ENCODE data around the gene NCAPD2. TPM values are rescaled to one million over a fixed set of nuclear protein-coding genes. Genes with fewer than 3 reads are reported as not detected.
"Not testable (repeated sequence)": the region's sequence is repeated elsewhere in the genome, so short reads cannot be mapped to it uniquely, and the experiment has no call there.

The NCAPD2 gene
- polyA plus RNA-seq, 1 donor (not counting 4 experiments of a cell fraction or from before 2014, with no cell fraction given): 33.7 TPM

- Histone ChIP-seq H3K27ac (ENCODE audit: control insufficient read depth, insufficient read depth, low read length) (no peak overlapping the region), H3K27me3 (ENCODE audit: control insufficient read depth, extremely low read depth, insufficient read depth, low read length) (no peaks in the 10 kb centered on the region), H3K4me2 (ENCODE audit: control insufficient read depth, extremely low read depth, insufficient read depth, low read depth, low read length) (no peak overlapping the region), H4K20me1 (ENCODE audit: control insufficient read depth, extremely low read depth, insufficient read depth, low read length) (no peaks in the 10 kb centered on the region), H3K9me3 (ENCODE audit: control insufficient read depth, low read depth, low read length) (no peaks in the 10 kb centered on the region), H3K9ac (ENCODE audit: control insufficient read depth, extremely low read depth, insufficient read depth, low read length) (no peak overlapping the region), H3K9me1 (ENCODE audit: control insufficient read depth, extremely low read depth, insufficient read depth, low read length) (no peaks in the 10 kb centered on the region), H2AFZ (ENCODE audit: control insufficient read depth, low read length) (no peak overlapping the region), H3K79me2 (ENCODE audit: control insufficient read depth, insufficient read depth, low read length) (no peaks in the 10 kb centered on the region), H3K4me3 (ENCODE audit: control insufficient read depth in 2 of 3, extremely low read depth in 1 of 3, insufficient read depth in 2 of 3, low read depth in 1 of 3, low read length in 3 of 3) (no peak overlapping the region), H3K36me3 (ENCODE audit: control insufficient read depth in 2 of 2, extremely low read depth in 1 of 2, insufficient read depth in 2 of 2, low read length in 2 of 2) (peaks cover 23 to 33% of the 10 kb centered on the region in 2 experiments), H3K4me1 (ENCODE audit: control insufficient read depth, extremely low read depth, insufficient read depth, low read length) (peaks cover 27% of the 10 kb centered on the region)
- dilution Hi-C loops (cut with MboI; ENCODE audit: extremely low pct_ligation_motif_present, low sequenced_read_pairs): no loop called here
- FAIRE-seq (no peak), DNase-seq (ENCODE audit: low read depth, low spot score) (no peak)
- TF ChIP-seq, protein P1, sequence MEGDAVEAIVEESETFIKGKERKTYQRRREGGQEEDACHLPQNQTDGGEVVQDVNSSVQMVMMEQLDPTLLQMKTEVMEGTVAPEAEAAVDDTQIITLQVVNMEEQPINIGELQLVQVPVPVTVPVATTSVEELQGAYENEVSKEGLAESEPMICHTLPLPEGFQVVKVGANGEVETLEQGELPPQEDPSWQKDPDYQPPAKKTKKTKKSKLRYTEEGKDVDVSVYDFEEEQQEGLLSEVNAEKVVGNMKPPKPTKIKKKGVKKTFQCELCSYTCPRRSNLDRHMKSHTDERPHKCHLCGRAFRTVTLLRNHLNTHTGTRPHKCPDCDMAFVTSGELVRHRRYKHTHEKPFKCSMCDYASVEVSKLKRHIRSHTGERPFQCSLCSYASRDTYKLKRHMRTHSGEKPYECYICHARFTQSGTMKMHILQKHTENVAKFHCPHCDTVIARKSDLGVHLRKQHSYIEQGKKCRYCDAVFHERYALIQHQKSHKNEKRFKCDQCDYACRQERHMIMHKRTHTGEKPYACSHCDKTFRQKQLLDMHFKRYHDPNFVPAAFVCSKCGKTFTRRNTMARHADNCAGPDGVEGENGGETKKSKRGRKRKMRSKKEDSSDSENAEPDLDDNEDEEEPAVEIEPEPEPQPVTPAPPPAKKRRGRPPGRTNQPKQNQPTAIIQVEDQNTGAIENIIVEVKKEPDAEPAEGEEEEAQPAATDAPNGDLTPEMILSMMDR (optimal IDR thresholded peaks at IDR 0.05 in 1 of 3, IDR thresholded peaks at IDR 0.05 in 1 of 3, conservative IDR thresholded peaks at IDR 0.05 in 1 of 3; ENCODE audit: extremely low read depth in 1 of 3, insufficient read depth in 2 of 3, low read length in 3 of 3): no peak
- TF ChIP-seq EZH2 (IDR thresholded peaks at IDR 0.05; ENCODE audit: low read length): no peak
Measured at GRCh38 chr12:6555018-6555691, 61.3 kb downstream of the NCAPD2 start.

DNA sequence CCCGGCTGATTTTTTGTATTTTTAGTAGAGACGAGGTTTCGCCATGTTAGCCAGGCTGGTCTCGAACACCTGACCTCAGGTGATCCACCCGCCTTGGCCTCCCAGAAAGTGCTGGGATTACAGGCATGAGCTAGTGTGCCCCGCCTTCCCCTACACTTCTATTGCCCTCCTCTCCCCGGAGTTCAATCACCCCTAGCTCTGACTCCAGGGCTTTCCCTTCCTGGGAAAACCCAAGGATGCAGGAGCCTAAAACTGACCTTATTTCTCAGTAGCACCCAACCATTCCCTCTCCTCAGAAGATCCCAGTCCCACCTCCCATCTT lies 62.6 kb downstream of the NCAPD2 start:
- dilution Hi-C loops (cut with MboI; ENCODE audit: extremely low pct_ligation_motif_present, low sequenced_read_pairs); H3K4me2 ChIP-seq (ENCODE audit: control insufficient read depth, extremely low read depth, insufficient read depth, low read depth, low read length); H3K9me1 ChIP-seq (ENCODE audit: control insufficient read depth, extremely low read depth, insufficient read depth, low read length); H3K4me3 ChIP-seq (ENCODE audit: control insufficient read depth in 2 of 3, extremely low read depth in 1 of 3, insufficient read depth in 2 of 3, low read depth in 1 of 3, low read length in 3 of 3); H2AFZ ChIP-seq (ENCODE audit: control insufficient read depth, low read length); H3K9me3 ChIP-seq (ENCODE audit: control insufficient read depth, low read depth, low read length); H3K79me2 ChIP-seq (ENCODE audit: control insufficient read depth, insufficient read depth, low read length); H3K27ac ChIP-seq (ENCODE audit: control insufficient read depth, insufficient read depth, low read length); DNase-seq (ENCODE audit: low read depth, low spot score); FAIRE-seq; H3K27me3 ChIP-seq (ENCODE audit: control insufficient read depth, extremely low read depth, insufficient read depth, low read length); H4K20me1 ChIP-seq (ENCODE audit: control insufficient read depth, extremely low read depth, insufficient read depth, low read length); H3K9ac ChIP-seq (ENCODE audit: control insufficient read depth, extremely low read depth, insufficient read depth, low read length): not testable (repeated sequence)
- Histone ChIP-seq H3K36me3 (ENCODE audit: control insufficient read depth in 2 of 2, extremely low read depth in 1 of 2, insufficient read depth in 2 of 2, low read length in 2 of 2) (peaks cover 34 to 46% of the 10 kb centered on the region in 2 experiments), H3K4me1 (ENCODE audit: control insufficient read depth, extremely low read depth, insufficient read depth, low read length) (peaks cover 19% of the 10 kb centered on the region)

DNA sequence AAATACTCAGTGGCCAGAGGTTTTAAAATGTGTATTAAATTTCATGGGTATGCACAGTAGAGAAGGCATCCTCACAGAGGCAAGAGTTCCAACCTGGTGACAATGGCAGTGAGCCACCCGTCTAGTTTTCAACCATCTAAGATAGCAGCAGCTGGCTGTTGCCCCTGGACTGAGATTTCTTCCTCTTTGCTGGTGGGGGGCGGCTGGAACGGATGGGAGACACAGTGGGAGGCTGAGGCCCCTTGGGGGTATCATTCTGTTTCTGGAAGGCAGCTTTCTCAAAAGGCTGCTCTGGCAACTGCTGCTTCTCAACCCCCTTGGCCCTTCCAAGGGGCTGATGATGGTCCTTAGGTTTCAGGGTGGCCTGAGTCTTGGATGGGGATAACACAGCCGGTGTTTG lies 63.0 kb downstream of the NCAPD2 start:
- no peak overlapping the region for H2AFZ ChIP-seq (ENCODE audit: control insufficient read depth, low read length)
- no peaks in the 10 kb centered on the region for H3K9me3 ChIP-seq (ENCODE audit: control insufficient read depth, low read depth, low read length)
- peaks cover 37 to 49% of the 10 kb centered on the region in 2 experiments for H3K36me3 ChIP-seq (ENCODE audit: control insufficient read depth in 2 of 2, extremely low read depth in 1 of 2, insufficient read depth in 2 of 2, low read length in 2 of 2)
- TF ChIP-seq, protein P1 (optimal IDR thresholded peaks at IDR 0.05 in 1 of 3, IDR thresholded peaks at IDR 0.05 in 1 of 3, conservative IDR thresholded peaks at IDR 0.05 in 1 of 3; ENCODE audit: extremely low read depth in 1 of 3, insufficient read depth in 2 of 3, low read length in 3 of 3): no peak
- no peak for TF ChIP-seq EZH2 (IDR thresholded peaks at IDR 0.05; ENCODE audit: low read length)
- no peaks in the 10 kb centered on the region for H3K9me1 ChIP-seq (ENCODE audit: control insufficient read depth, extremely low read depth, insufficient read depth, low read length)
- no peak for DNase-seq (ENCODE audit: low read depth, low spot score)
- peaks cover 8% of the 10 kb centered on the region for H3K79me2 ChIP-seq (ENCODE audit: control insufficient read depth, insufficient read depth, low read length)
- no peak overlapping the region for H3K9ac ChIP-seq (ENCODE audit: control insufficient read depth, extremely low read depth, insufficient read depth, low read length)
- no peak overlapping the region for H3K4me2 ChIP-seq (ENCODE audit: control insufficient read depth, extremely low read depth, insufficient read depth, low read depth, low read length)
- dilution Hi-C loops (cut with MboI; ENCODE audit: extremely low pct_ligation_motif_present, low sequenced_read_pairs): no loop called here
- no peaks in the 10 kb centered on the region for H3K27me3 ChIP-seq (ENCODE audit: control insufficient read depth, extremely low read depth, insufficient read depth, low read length)
- H3K4me3 ChIP-seq (ENCODE audit: control insufficient read depth in 2 of 3, extremely low read depth in 1 of 3, insufficient read depth in 2 of 3, low read depth in 1 of 3, low read length in 3 of 3): no peak overlapping the region
- no peaks in the 10 kb centered on the region for H4K20me1 ChIP-seq (ENCODE audit: control insufficient read depth, extremely low read depth, insufficient read depth, low read length)
- no peak overlapping the region for H3K27ac ChIP-seq (ENCODE audit: control insufficient read depth, insufficient read depth, low read length)
- peaks cover 15% of the 10 kb centered on the region for H3K4me1 ChIP-seq (ENCODE audit: control insufficient read depth, extremely low read depth, insufficient read depth, low read length)
- FAIRE-seq: no peak
